ENCODE data around the gene SYNGR1.

The SYNGR1 gene

GRCh38 chr22:39371732-39372131 lies 21.9 kb downstream of the SYNGR1 start:
- no peak for DNase-seq (ENCODE audit: low read depth)

DNA sequence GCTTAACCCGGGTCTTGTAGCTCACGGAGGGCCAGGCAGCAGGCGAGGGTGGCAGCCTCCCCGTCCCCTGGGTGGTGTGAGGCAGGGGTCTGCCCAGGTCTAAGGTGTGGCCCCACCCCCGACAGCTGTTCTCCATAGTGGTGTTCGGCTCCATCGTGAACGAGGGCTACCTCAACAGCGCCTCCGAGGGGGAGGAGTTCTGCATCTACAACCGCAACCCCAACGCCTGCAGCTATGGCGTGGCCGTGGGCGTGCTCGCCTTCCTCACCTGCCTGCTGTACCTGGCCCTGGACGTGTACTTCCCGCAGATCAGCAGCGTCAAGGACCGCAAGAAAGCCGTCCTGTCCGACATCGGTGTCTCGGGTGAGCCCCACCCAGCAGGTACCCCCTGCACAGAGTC lies 24.4 kb downstream of the SYNGR1 start:
- DNase-seq (ENCODE audit: low read depth), result no peak

GRCh38 chr22:39374801-39375200 lies 25.0 kb downstream of the SYNGR1 start:
- no peak for DNase-seq (ENCODE audit: low read depth)

GRCh38 chr22:39375646-39376045 lies 25.9 kb downstream of the SYNGR1 start:
- no peak for DNase-seq (ENCODE audit: low read depth)

- no peak for DNase-seq (ENCODE audit: low read depth)
These were observed 30.3 kb downstream of the SYNGR1 start for GRCh38 chr22:39379756-39380730.

- no peak for DNase-seq (ENCODE audit: low read depth)
These were observed 31.4 kb downstream of the SYNGR1 start for GRCh38 chr22:39381009-39381755.

GRCh38 chr22:39381930-39382329 lies 32.1 kb downstream of the SYNGR1 start:
- no peak for DNase-seq (ENCODE audit: low read depth)

- no peak for DNase-seq (ENCODE audit: low read depth)
These were observed 32.6 kb downstream of the SYNGR1 start for GRCh38 chr22:39382410-39382809.

DNA sequence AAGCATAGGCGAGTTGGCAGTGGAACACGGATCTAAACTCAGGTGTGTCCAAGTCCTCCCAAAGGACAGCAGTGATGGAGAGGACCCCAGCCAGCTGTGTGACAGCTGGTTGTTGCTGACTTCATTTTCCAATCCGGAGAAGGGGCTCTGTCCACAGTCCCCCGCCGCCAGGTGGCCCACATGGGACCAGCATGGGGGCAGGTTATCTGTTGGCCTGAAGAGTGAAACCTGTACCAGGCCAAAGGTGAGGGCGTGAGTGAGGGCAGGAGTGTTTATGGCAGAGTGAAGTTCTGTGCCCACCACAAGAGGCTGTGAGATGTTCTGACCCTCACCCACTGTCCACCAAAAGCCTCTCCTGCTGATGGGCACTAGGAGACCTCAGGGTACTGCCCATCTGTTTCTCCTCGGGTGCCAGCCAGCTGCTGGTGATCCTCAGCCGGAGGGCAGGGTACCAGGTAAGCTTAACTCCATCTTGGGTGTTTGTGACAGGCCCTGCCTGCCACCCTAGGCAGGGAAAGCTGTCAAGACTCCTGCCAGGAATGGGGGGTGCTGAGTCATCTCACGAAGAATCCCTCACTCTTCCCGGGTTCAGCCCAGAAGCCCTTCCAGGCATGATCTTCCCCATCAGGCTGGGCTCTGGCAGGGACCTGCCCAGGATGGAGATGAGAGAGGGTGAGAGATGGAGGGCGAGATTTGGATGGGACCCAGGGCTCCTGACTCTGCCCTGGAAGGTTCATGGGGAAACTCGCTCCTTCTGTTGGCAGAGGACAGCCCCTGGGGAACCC lies 34.2 kb downstream of the SYNGR1 start:
- no peak for DNase-seq (ENCODE audit: low read depth)

DNA sequence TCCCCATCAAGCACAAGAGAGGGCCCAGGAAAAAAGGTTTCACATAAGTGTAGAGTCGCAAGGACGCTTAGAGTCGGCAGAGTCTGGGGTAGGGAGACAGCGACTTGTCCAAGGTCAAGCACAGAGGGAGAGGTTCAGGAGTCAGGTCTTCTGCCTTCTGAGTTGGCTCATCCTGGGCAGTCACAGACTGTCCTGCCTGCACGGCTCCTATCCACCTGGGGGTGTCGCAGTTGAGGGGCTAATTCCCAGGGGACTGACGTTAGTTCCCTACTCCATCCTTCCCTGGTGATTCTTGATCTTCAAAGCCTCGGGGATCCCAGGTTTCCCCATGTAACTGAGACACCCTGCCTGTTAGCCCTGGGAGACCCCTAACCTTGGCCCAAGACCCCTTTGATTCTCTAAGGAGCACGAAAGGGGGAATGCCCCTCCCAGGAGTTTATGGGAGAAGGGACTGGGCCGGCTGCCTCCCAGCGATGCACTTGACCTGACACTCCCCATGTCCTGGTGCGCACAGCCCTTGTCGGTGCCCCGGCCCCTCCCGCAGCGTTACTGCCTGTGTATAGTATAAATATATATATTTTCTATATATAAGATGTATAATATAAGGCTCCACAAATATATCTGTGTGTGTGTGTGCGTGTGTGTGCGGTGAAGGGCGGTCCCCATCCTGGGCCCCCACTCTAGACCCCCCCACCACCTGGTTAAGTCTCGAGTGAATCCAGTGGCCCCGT lies 35.1 kb downstream of the SYNGR1 start:
- no peak for DNase-seq (ENCODE audit: low read depth)

DNA sequence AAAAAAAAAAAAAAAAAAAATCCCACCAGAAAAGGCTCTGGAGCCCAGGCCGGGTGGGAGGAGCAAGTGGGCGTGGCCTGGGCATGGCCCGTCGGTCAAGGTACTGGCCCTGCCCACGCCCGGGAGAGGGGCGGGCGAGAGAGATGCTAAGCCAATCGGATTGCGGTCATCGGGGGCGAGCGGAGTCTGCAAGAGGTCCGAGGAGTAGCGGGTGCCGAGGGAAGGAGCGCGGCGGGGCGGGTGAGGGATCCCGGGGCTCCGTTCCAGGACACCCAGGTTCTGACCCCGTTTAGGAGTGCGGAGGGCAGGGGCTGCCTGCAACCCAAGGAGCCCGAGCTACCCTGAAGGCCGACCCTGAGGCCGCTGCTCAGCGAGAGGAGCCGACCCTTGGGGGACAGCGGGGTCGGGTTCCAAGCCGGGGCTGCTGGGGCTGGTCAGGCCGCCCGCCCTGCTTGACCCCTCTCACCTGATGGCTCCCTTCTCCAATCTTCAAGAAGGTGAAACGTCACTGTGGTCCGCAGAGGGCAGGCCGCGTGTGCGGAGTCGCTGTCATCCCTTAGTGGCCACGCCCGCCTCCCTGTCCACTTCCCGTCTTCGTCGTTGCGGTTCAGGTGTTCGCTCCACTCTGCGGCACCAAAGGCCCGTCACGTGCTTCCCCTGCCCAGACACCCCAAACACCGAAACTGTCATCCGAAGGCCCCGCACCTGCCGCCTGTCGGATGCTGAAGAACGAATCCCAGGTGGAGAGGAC lies 38.6 kb downstream of the SYNGR1 start:
- DNase-seq (ENCODE audit: low read depth), result no peak

DNA sequence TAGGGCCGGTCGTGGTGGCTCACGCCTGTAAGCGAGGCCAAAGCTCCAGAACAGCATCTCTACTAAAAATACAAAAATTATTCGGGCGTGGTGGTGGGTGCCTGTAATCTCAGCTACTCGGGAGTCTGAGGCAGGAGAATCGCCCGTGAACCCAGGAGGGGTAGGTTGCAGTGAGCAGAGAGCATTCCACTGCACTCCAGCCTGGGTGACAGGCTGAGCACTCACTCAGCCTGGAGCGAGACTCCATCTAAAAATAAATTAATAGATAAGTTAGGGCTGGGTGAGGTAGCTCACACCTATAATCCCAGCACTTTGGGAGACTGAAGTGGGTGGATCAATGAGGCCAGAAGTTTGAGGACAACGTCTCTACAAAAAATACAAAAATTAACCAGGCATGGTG lies 39.6 kb downstream of the SYNGR1 start:
- DNase-seq (ENCODE audit: low read depth), result no peak

DNA sequence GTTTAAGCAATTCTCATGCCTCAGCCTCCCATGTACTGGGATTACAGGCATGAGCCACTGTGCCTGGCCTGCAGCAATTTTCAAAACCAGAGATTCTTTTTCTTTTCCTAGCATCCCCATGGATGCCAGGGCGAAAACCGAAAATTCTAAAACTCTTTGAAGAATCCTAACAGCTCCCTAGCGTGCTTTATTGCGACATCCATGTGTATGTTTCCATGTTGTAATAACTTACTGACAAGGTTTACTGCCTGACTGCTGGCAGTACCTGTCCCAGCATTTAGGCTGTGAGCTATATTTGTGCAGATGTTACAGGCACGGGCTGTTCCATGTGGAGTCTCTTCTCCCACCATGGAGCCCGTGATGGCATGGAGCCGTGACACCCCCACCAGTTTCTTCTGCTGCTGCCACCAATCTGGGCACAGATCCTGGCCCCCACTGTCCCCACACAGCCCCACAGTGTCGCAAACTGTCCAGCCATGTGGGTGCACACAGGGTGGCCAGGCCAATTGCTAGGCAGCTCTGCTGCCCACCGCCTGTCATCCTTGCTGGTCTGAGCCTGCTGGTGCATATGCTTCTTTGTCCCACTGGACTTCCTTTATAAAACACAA lies 42.7 kb downstream of the SYNGR1 start:
- DNase-seq (ENCODE audit: low read depth), result no peak

DNA sequence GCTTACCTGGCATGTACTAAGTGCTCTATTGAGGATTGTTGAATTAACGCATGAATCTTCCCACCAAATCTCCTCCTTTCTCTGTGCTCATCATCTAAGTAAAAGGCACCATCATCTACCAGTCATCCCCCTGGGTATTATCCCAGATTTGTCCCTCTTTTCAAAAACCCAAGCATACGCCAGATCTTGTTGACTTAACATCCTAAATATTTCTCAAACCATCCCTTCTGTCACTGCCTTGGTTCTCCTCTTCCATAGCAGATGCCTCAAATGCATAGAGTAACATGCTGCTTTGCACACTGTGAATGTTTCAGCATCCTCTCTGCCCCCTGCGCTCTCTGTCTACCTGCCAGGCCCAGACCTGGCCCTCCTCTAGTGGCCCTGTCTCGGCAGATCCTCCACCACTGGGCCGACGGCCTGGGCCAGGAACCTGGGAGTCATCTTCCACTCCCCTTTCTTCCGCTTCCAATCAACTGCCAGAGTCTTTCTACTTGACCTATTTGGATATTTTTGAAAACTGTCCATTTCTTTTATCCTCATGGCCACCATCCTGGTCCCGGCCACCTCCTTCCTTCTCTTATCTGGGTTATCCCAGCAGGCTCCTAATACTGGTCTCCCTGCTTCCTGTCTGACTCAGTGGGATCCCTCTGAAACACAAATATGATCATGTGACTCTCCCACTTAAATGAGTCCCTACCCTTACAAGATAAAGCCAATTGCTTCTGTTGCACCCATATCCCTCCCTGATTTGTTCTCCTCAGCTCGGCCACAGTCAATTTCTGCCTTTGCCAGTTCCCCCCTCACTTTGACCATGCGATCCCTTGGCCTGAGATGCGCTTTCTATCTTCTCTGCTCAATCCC lies 46.4 kb downstream of the SYNGR1 start:
- DNase-seq (ENCODE audit: low read depth), result no peak

- DNase-seq (ENCODE audit: low read depth), result no peak
These were observed 47.0 kb downstream of the SYNGR1 start for GRCh38 chr22:39396797-39397195.

DNA sequence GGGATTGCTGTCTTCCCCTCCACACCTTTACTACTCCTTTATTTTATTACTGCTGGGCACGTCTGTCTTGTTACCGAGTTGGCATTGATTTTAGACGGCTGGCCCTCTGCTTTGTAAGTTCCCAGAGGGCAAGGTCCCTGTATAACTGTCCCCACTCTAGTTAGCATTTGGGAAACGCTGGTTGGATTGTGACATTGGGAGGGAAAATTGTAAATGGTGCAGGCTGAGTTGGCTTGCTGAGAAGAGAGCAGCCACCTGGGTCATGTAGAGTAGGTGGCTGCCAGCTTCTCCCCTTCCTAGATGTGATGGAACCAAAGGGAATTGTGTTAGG lies 51.5 kb downstream of the SYNGR1 start:
- DNase-seq (ENCODE audit: low read depth), result no peak

DNA sequence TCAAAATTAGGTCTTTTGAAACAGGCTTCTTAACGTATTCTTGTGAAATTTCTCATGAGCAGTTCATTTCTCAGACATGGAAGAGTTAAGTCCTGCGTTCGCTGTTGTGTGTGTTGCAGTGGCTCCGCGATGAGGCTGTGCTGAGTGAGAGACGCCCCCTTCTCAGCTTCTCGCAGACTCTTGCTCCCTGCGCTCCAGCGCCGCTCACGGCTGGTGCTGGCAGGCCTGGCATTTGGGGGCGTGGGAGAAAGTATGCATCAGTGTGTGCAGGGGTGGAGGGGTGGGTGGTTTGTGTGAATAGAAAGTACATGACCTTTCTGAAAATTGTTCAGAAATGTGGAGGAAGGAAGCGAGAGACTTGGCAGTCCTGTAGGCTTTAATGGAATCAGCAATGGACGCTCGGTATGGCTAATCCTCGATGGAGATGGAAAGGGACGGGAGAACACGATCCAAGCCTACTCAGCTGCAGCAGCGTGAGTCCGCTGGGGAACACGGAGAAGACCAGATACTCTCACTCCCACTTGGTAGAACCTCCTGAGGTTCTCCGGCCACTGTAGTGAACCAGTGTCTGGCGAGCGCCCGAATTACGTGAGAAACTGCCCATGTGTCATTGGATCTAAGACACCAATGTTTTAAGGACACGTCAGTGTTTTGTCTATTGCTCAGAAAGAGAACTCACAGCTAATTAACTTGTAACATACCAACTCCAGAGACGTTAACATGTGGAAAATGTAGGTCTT lies 55.7 kb downstream of the SYNGR1 start:
- DNase-seq (ENCODE audit: low read depth), result no peak

GRCh38 chr22:39408173-39408572 lies 58.4 kb downstream of the SYNGR1 start:
- DNase-seq (ENCODE audit: low read depth), result no peak

DNA sequence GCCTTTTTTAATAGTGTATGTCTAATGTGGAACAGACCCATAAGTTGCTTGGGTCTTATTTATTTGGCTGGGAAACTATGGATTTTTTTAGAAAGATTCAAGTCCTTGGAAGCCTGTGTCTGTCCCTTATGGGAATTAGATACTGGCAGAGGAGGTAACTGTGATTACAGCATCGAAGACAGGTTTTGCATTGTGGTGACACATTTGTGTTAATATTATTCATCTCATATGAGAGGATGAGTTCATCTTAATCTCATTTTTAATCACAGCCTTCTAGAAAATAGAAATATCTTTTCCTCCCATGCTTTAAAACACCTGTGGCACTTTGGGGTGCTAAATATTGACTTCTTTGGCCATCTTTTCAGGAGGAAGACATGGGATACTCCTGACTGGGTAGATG lies 59.0 kb downstream of the SYNGR1 start:
- DNase-seq (ENCODE audit: low read depth), result no peak

Data from GM04504 (cell line).